Activated naive CD4-positive, alpha-beta T cell treated with anti-CD3 and anti-CD28 coated beads, Interleukin-2, amount 10 ng/mL, durations not matched to agents 5 hours and 36 hours (primary cell): ENCODE results near the gene ACTRT3. TPM values are rescaled to one million over a fixed set of nuclear protein-coding genes. Genes with fewer than 3 reads are reported as not detected.

Experiments used
- total RNA-seq, 2 experiments: library from RNA; stranded (reverse); gene quantifications; one replicate each; pipeline ENCODE4 v1.2.3, GENCODE V29; 2021

ACTRT3 gene
- total RNA-seq: under 1 TPM; 0.10 to 0.14 TPM

DNA sequence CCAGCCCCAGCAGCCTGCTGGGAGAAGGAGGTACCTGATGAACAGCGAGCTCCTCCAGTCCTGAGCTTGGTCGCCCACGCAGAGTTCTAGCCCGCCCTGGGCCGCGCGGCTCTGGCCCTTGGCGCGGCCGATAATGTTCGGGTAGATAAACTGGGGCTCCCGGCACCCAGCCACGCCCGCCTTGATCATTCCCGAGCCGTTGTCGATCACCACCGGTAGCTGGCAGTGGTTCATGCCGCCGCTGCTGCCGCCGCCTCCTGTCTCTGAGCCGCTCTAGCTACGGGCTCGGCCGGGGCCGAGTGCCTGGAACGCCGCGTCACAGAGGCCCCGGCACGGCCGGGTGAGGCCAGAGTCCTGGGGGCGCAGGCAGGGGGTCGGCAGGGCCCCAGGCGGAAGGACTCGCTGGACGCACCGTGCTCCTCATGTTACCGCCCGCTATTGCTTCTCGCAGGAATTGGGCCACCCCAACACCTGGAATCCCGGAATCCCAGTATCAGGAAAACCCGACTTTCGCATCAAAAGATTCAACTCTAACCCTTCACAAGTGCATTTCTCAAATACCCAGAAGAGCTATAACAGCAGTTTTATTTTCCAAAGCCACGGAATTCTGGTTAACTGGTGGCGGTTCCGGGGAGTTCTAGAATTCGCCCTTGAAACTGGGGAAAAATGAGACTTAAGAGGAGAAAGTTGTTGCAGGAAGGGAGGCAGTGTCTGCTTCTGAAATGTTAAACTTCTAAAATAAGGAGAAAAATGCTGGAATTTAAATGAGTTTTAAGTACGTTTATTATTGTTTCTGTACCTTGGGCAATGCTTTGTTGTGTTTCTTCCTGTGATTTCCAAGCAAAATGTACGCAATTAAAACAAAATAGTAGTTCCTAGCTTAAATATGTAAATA, at the start of gene ACTRT3:
ACTRT3 (minus strand) TSS at position 275 of the 895 bp plus-strand sequence; CDS start at position 234, 41 bp downstream.

DNA sequence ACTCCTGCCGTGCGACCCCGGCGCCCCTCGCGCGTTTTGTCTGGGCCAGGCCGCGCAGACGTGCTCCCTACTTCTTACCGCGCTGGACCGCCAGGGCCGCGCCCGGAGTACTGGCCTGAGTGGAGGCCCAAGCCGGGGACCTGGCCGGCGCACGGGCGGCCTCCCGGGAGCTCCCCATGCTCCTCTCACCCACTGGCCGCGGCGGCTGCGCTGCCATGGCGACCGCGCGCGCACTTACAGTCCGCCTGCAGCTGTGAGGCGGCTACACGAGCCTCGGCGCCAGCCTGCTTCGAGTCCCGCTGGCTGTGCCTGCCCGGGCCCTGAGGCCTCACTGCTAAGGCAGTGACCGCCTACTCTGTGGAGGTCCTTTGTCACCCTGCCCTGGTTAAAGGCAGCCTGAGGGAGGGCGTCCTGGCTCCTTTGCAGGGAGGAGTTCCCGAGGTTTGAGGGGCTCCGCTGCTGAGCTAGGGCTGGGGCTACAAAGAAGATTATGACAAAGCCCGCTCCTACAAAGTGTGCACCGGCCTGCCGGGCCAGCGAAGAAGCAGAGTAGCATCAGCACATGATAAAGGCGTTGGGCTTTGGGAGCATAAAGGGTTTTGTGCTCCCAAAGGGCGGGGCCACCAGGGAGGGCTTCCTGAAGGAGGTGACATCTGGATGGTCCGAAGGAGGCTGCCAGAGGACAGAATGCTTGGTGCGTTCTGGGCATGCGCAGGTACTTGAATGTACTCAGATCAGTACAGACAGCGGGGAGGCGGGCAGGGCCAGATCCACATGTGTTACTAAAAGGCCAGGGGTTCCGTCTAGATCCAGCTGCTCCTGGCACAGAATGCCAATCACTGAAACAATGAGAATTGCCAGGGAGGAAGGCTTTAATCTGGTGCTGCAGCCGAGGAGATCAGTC, 43.2 kb upstream of the ACTRT3 start, which contains the start of the genes LRRC34 and LRRIQ4:
LRRC34 (minus strand) TSS at position 573 of the 904 bp plus-strand sequence; CDS start at position 217, 356 bp downstream.
LRRIQ4 (plus strand) TSS at position 539 of the 904 bp plus-strand sequence. CDS start 9,052 bp downstream, outside the sequence.

DNA sequence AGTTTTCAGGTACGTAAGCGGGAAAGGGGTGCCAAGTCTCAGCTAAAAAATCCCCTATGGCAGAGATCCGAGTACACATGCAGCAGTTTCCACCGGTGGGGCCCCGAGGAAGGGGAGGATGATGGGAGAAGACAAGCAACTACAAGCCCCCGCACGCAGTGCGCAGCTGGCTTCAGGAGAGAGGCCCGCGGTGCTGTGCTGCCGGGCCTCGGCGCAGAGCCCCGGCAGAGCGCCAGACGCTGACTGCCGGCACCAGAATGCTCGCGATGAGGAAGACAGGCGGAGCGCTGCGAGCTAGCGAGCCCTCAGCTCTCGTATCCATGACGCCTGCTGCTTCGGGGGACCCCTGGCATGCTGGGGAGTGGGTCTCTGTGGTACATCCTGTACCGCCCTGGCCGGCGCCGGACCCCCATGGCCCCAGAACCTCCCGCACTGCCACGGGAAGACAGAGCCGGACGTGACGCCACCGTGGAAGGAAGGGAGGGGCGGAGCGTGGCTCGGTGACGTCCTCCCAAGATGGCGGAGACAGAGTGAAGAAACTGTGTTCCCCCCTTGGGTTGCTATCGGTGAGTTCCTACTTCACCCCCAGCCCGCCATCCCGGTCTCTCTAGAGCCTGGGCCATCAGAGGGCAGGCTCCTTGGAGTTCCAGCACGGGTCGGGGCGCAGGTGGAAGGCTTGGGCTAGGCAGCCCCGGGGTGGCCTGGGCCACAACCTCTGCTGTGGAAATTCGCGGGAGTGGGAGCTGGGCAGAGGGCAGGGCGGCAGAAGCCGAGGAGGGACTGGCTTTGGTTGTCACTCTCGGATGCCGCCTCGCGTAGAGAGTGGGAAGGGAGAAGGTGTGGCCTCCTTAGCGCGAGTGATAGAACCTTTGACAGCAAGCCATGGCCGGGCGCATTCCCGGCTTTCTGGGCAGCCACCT, 3.8 kb upstream of the ACTRT3 start, which contains the start of gene MYNN:
MYNN (plus strand) TSS at position 500 of the 920 bp plus-strand sequence. CDS start 900 bp downstream, outside the sequence.

GRCh38 chr3:169764882-169765612, 4.3 kb downstream of the ACTRT3 start, which contains the start of gene TERC:
TERC (minus strand) TSS chr3:169765060.

Other genes with a start within 250 kb of the ACTRT3 start
- gene MECOM, start 105.8 kb downstream of the ACTRT3 start, total RNA-seq: not detected
- 1 to 10 TPM; 5.5 to 5.9 TPM for gene TERC, start 4.5 kb downstream of the ACTRT3 start, total RNA-seq
- gene MYNN, start 3.8 kb upstream of the ACTRT3 start, total RNA-seq: 10 to 100 TPM; 17.0 to 18.0 TPM
- not detected for gene LRRIQ4, start 43.3 kb upstream of the ACTRT3 start, total RNA-seq
- gene LRRC34, start 43.3 kb upstream of the ACTRT3 start, total RNA-seq: 1 to 10 TPM; 4.3 to 5.2 TPM
- not detected for gene LRRC31, start 100.4 kb upstream of the ACTRT3 start, total RNA-seq
- not detected for gene SAMD7, start 142.0 kb upstream of the ACTRT3 start, total RNA-seq
- 10 to 100 TPM; 69.8 to 73.0 TPM for gene SEC62, start 197.2 kb upstream of the ACTRT3 start, total RNA-seq